ENCODE measurements around the gene AFF1.

The AFF1 gene

DNA sequence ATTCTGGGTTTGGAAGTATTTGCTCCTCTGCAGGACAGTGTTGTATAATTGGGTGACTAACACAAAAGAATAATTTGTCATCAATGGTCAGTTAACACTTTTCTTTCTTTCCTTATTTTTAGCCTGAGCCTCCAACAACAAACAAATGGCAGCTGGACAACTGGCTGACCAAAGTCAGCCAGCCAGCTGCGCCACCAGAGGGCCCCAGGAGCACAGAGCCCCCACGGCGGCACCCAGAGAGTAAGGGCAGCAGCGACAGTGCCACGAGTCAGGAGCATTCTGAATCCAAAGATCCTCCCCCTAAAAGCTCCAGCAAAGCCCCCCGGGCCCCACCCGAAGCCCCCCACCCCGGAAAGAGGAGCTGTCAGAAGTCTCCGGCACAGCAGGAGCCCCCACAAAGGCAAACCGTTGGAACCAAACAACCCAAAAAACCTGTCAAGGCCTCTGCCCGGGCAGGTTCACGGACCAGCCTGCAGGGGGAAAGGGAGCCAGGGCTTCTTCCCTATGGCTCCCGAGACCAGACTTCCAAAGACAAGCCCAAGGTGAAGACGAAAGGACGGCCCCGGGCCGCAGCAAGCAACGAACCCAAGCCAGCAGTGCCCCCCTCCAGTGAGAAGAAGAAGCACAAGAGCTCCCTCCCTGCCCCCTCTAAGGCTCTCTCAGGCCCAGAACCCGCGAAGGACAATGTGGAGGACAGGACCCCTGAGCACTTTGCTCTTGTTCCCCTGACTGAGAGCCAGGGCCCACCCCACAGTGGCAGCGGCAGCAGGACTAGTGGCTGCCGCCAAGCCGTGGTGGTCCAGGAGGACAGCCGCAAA is 179.6 kb downstream of the AFF1 start:
- TF ChIP-seq, protein P1, sequence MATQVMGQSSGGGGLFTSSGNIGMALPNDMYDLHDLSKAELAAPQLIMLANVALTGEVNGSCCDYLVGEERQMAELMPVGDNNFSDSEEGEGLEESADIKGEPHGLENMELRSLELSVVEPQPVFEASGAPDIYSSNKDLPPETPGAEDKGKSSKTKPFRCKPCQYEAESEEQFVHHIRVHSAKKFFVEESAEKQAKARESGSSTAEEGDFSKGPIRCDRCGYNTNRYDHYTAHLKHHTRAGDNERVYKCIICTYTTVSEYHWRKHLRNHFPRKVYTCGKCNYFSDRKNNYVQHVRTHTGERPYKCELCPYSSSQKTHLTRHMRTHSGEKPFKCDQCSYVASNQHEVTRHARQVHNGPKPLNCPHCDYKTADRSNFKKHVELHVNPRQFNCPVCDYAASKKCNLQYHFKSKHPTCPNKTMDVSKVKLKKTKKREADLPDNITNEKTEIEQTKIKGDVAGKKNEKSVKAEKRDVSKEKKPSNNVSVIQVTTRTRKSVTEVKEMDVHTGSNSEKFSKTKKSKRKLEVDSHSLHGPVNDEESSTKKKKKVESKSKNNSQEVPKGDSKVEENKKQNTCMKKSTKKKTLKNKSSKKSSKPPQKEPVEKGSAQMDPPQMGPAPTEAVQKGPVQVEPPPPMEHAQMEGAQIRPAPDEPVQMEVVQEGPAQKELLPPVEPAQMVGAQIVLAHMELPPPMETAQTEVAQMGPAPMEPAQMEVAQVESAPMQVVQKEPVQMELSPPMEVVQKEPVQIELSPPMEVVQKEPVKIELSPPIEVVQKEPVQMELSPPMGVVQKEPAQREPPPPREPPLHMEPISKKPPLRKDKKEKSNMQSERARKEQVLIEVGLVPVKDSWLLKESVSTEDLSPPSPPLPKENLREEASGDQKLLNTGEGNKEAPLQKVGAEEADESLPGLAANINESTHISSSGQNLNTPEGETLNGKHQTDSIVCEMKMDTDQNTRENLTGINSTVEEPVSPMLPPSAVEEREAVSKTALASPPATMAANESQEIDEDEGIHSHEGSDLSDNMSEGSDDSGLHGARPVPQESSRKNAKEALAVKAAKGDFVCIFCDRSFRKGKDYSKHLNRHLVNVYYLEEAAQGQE (IDR thresholded peaks at IDR 0.05; ENCODE audit: insufficient read depth in 1 of 2, low read depth in 2 of 2, low read length in 2 of 2): no peak
- no peak for TF ChIP-seq FOXP2 (optimal IDR thresholded peaks at IDR 0.05; ENCODE audit: borderline replicate concordance, extremely low read depth, extremely low read length, insufficient read depth)
- TF ChIP-seq SIN3A (IDR thresholded peaks at IDR 0.05; ENCODE audit: borderline replicate concordance, insufficient read depth, low read length): no peak
- TF ChIP-seq TAF1 (IDR thresholded peaks at IDR 0.05; ENCODE audit: borderline replicate concordance, insufficient read depth, low read length): no peak

DNA sequence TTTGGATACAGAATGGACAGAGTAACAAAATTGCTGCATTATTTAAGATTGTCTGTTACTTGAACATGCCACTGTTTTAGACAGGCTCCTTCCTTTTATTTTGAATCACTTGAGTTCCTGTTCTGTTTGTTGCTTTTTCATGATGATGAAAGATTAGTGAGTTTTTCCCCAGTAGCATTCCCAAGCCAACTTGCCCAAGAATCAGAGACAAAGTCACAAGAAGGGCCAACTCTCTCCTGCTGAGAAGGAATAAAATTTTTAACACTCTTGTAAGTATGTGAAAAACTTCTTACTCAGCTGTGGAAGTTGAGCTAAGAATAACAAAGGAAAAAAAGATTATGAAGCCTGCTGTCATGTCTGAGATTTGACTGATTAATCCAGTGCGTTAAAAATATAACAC is 181.4 kb downstream of the AFF1 start:
- TF ChIP-seq FOXP2 (optimal IDR thresholded peaks at IDR 0.05; ENCODE audit: borderline replicate concordance, extremely low read depth, extremely low read length, insufficient read depth): no peak
- TF ChIP-seq, protein P1 (IDR thresholded peaks at IDR 0.05; ENCODE audit: insufficient read depth in 1 of 2, low read depth in 2 of 2, low read length in 2 of 2): no peak
- no peak for TF ChIP-seq SIN3A (IDR thresholded peaks at IDR 0.05; ENCODE audit: borderline replicate concordance, insufficient read depth, low read length)
- no peak for TF ChIP-seq TAF1 (IDR thresholded peaks at IDR 0.05; ENCODE audit: borderline replicate concordance, insufficient read depth, low read length)
- TF ChIP-seq POLR2AphosphoS5 (IDR thresholded peaks at IDR 0.05; ENCODE audit: low read depth, low read length): no peak

DNA sequence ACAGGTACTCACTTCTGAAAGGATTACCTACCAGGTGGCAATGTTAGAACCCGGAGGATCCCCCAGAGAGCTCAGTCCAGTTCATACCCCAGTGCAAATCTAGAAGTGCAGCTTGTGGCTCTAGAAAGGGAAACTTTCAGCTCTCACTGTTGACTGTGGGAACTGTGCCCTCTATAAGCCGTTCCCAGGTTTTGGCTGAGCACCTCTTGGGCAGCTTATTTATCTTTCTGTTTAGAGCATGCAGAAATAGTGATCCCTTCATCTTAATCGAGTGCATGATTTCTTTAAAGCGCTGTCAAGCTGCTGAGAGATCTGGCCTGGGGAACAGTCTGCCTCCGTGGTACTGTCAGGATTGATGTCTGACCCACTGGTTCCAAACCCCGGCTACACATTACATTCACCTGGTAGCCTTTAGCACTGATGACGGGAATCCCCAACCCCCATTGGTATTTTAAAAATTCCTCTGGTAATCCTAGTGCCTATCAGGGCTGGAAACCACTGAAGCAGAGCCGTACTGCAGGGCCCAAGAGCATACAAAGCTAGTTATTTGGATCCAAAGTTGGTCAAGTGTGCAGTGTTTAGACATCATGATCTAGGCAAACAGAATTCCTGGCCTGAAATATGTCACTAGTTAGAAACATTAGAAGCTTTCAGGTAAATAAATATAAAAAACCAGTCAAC is 182.4 kb downstream of the AFF1 start:
- no peak for TF ChIP-seq FOXP2 (optimal IDR thresholded peaks at IDR 0.05; ENCODE audit: borderline replicate concordance, extremely low read depth, extremely low read length, insufficient read depth)
- no peak for TF ChIP-seq SIN3A (IDR thresholded peaks at IDR 0.05; ENCODE audit: borderline replicate concordance, insufficient read depth, low read length)
- no peak for TF ChIP-seq TAF1 (IDR thresholded peaks at IDR 0.05; ENCODE audit: borderline replicate concordance, insufficient read depth, low read length)
- TF ChIP-seq, protein P1 (IDR thresholded peaks at IDR 0.05; ENCODE audit: insufficient read depth in 1 of 2, low read depth in 2 of 2, low read length in 2 of 2): no peak
- TF ChIP-seq POLR2AphosphoS5 (IDR thresholded peaks at IDR 0.05; ENCODE audit: low read depth, low read length): no peak

DNA sequence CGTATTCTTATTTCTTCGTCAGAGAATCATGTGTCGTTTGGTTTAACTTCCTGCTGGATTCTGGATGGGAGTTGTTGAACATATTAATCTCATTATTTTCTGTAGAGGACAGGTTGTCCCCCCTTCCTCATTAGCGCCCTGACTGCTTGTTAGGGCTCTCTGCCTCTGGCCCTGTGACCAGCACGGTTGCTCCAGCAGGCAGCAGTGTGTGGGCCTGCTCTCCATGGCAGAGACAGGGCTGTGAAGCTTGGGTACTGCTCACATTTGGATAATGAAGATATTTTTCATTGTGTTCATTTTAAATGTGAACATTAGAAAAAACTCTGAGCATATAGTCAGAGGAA is 182.9 kb downstream of the AFF1 start:
- TF ChIP-seq SIN3A (IDR thresholded peaks at IDR 0.05; ENCODE audit: borderline replicate concordance, insufficient read depth, low read length) (no peak), POLR2AphosphoS5 (IDR thresholded peaks at IDR 0.05; ENCODE audit: low read depth, low read length) (no peak), TAF1 (IDR thresholded peaks at IDR 0.05; ENCODE audit: borderline replicate concordance, insufficient read depth, low read length) (no peak), FOXP2 (optimal IDR thresholded peaks at IDR 0.05; ENCODE audit: borderline replicate concordance, extremely low read depth, extremely low read length, insufficient read depth) (no peak)
- TF ChIP-seq, protein P1 (IDR thresholded peaks at IDR 0.05; ENCODE audit: insufficient read depth in 1 of 2, low read depth in 2 of 2, low read length in 2 of 2): no peak

Data from PFSK-1 (cell line).